ENCODE results near the gene PRDM16.

Gene PRDM16

GRCh38 chr1:3410142-3410925, 341.3 kb downstream of the PRDM16 start:
- no peak for TF ChIP-seq CTCF (IDR thresholded peaks at IDR 0.05; ENCODE audit: borderline replicate concordance, control extremely low read depth, extremely low read depth, insufficient read depth, missing control alignments)
- in situ Hi-C loops (cut with MboI; ENCODE audit: low sequenced_read_pairs, unreplicated experiment): no loop called here
- DNase-seq (ENCODE audit: low spot score): no peak

- no peak for TF ChIP-seq CTCF (IDR thresholded peaks at IDR 0.05; ENCODE audit: borderline replicate concordance, control extremely low read depth, extremely low read depth, insufficient read depth, missing control alignments)
- DNase-seq (ENCODE audit: low spot score): no peak
- in situ Hi-C loops (cut with MboI; ENCODE audit: low sequenced_read_pairs, unreplicated experiment): no loop called here
Measured at GRCh38 chr1:3411806-3412205, 342.8 kb downstream of the PRDM16 start.

- DNase-seq (ENCODE audit: low spot score): no peak
- in situ Hi-C loops (cut with MboI; ENCODE audit: low sequenced_read_pairs, unreplicated experiment): no loop called here
- TF ChIP-seq CTCF (IDR thresholded peaks at IDR 0.05; ENCODE audit: borderline replicate concordance, control extremely low read depth, extremely low read depth, insufficient read depth, missing control alignments): no peak
Measured at GRCh38 chr1:3412376-3412775, 343.4 kb downstream of the PRDM16 start.

GRCh38 chr1:3413975-3414710, 345.1 kb downstream of the PRDM16 start:
- DNase-seq (ENCODE audit: low spot score): no peak
- in situ Hi-C loops (cut with MboI; ENCODE audit: low sequenced_read_pairs, unreplicated experiment): no loop called here
- no peak for TF ChIP-seq CTCF (IDR thresholded peaks at IDR 0.05; ENCODE audit: borderline replicate concordance, control extremely low read depth, extremely low read depth, insufficient read depth, missing control alignments)

- no peak for DNase-seq (ENCODE audit: low spot score)
- no peak for TF ChIP-seq CTCF (IDR thresholded peaks at IDR 0.05; ENCODE audit: borderline replicate concordance, control extremely low read depth, extremely low read depth, insufficient read depth, missing control alignments)
- in situ Hi-C loops (cut with MboI; ENCODE audit: low sequenced_read_pairs, unreplicated experiment): no loop called here
Measured at GRCh38 chr1:3415260-3416090, 346.5 kb downstream of the PRDM16 start.

GRCh38 chr1:3417082-3417739, 348.2 kb downstream of the PRDM16 start:
- TF ChIP-seq CTCF (IDR thresholded peaks at IDR 0.05; ENCODE audit: borderline replicate concordance, control extremely low read depth, extremely low read depth, insufficient read depth, missing control alignments): no peak
- no peak for DNase-seq (ENCODE audit: low spot score)
- in situ Hi-C loops (cut with MboI; ENCODE audit: low sequenced_read_pairs, unreplicated experiment): no loop called here
